NCI-H128 (cell line): ENCODE data around the gene ATP1A3.

Experiments
- DNase-seq: peaks from one replicate; lab custom pipeline; 2025; ENCODE audit not compliant: unreplicated experiment; lab: John Stamatoyannopoulos, UW

Gene ATP1A3

GRCh38 chr19:41930926-41931592 lies 63.0 kb downstream of the ATP1A3 start:
- DNase-seq, result no peak

GRCh38 chr19:41930322-41930722 lies 63.7 kb downstream of the ATP1A3 start:
- DNase-seq, result no peak

GRCh38 chr19:41929536-41930071 lies 64.4 kb downstream of the ATP1A3 start:
- no peak for DNase-seq

GRCh38 chr19:41928754-41929535 lies 65.1 kb downstream of the ATP1A3 start:
- no peak for DNase-seq

GRCh38 chr19:41928221-41928683 lies 65.8 kb downstream of the ATP1A3 start, which contains the start of gene ERFL:
Gene ERFL (minus strand): TSS chr19:41928449. CDS start chr19:41912919, 15,530 bp downstream.
- DNase-seq, result no peak

- no peak for DNase-seq
Observed at GRCh38 chr19:41927497-41928192, 66.4 kb downstream of the ATP1A3 start.

- no peak for DNase-seq
Observed at GRCh38 chr19:41926763-41927496, 67.1 kb downstream of the ATP1A3 start.

- no peak for DNase-seq
Observed at GRCh38 chr19:41926028-41926762, 67.8 kb downstream of the ATP1A3 start.

GRCh38 chr19:41925208-41926003 lies 68.6 kb downstream of the ATP1A3 start:
- no peak for DNase-seq

- no peak for DNase-seq
Observed at GRCh38 chr19:41924151-41925145, 69.6 kb downstream of the ATP1A3 start.

GRCh38 chr19:41923045-41923788 lies 70.8 kb downstream of the ATP1A3 start:
- no peak for DNase-seq

- DNase-seq, result no peak
Observed at GRCh38 chr19:41922585-41922984, 71.4 kb downstream of the ATP1A3 start.

- no peak for DNase-seq
Observed at GRCh38 chr19:41921577-41922576, 72.2 kb downstream of the ATP1A3 start.

GRCh38 chr19:41920882-41921576 lies 73.0 kb downstream of the ATP1A3 start:
- no peak for DNase-seq

GRCh38 chr19:41919948-41920712 lies 73.9 kb downstream of the ATP1A3 start:
- DNase-seq, result no peak
